ENCODE results near the gene ZNF451.

ZNF451 gene

GRCh38 chr6:57159127-57159526 is 69.1 kb downstream of the ZNF451 start:
- no peak for DNase-seq (ENCODE audit: low read depth in 2 of 2)

- DNase-seq (ENCODE audit: low read depth in 2 of 2) = no peak
These were observed 72.0 kb downstream of the ZNF451 start for GRCh38 chr6:57162028-57162427.

- no peak for DNase-seq (ENCODE audit: low read depth in 2 of 2)
These were observed 72.5 kb downstream of the ZNF451 start for GRCh38 chr6:57162516-57162915.

GRCh38 chr6:57163956-57164355 is 74.0 kb downstream of the ZNF451 start:
- no peak for DNase-seq (ENCODE audit: low read depth in 2 of 2)

- DNase-seq (ENCODE audit: low read depth in 2 of 2) = no peak
These were observed 75.1 kb downstream of the ZNF451 start for GRCh38 chr6:57165080-57165479.

- peak; percentile 88 to 89 for DNase-seq (ENCODE audit: low read depth in 2 of 2)
These were observed 82.4 kb downstream of the ZNF451 start, which contains the start of gene BAG2 for GRCh38 chr6:57172136-57173055. BAG2 (plus strand) TSS chr6:57172326; CDS start chr6:57172698, 372 bp downstream.

- no peak for DNase-seq (ENCODE audit: low read depth in 2 of 2)
These were observed 83.3 kb downstream of the ZNF451 start for GRCh38 chr6:57173056-57173885.

- no peak for DNase-seq (ENCODE audit: low read depth in 2 of 2)
These were observed 84.0 kb downstream of the ZNF451 start for GRCh38 chr6:57173886-57174510.

GRCh38 chr6:57174511-57174907 is 84.5 kb downstream of the ZNF451 start:
- DNase-seq (ENCODE audit: low read depth in 2 of 2) = no peak

- DNase-seq (ENCODE audit: low read depth in 2 of 2) = no peak
These were observed 87.7 kb downstream of the ZNF451 start for GRCh38 chr6:57177545-57178265.

GRCh38 chr6:57180596-57180995 is 90.6 kb downstream of the ZNF451 start:
- DNase-seq (ENCODE audit: low read depth in 2 of 2) = no peak

- no peak for DNase-seq (ENCODE audit: low read depth in 2 of 2)
These were observed 92.0 kb downstream of the ZNF451 start for GRCh38 chr6:57182017-57182432.

GRCh38 chr6:57183336-57183735 is 93.3 kb downstream of the ZNF451 start:
- DNase-seq (ENCODE audit: low read depth in 2 of 2) = no peak

GRCh38 chr6:57190140-57190539 is 100.2 kb downstream of the ZNF451 start:
- no peak for DNase-seq (ENCODE audit: low read depth in 2 of 2)

GRCh38 chr6:57193177-57193576 is 103.2 kb downstream of the ZNF451 start:
- DNase-seq (ENCODE audit: low read depth in 2 of 2) = no peak

GRCh38 chr6:57195457-57195856 is 105.5 kb downstream of the ZNF451 start:
- no peak for DNase-seq (ENCODE audit: low read depth in 2 of 2)

GRCh38 chr6:57198926-57199636 is 109.1 kb downstream of the ZNF451 start:
- DNase-seq (ENCODE audit: low read depth in 2 of 2) = no peak

- no peak for DNase-seq (ENCODE audit: low read depth in 2 of 2)
These were observed 111.7 kb downstream of the ZNF451 start for GRCh38 chr6:57201718-57202117.

- DNase-seq (ENCODE audit: low read depth in 2 of 2) = no peak
These were observed 115.8 kb downstream of the ZNF451 start for GRCh38 chr6:57205550-57206328.

- DNase-seq (ENCODE audit: low read depth in 2 of 2) = no peak
These were observed 117.2 kb downstream of the ZNF451 start for GRCh38 chr6:57207141-57207540.
